NK-92 (cell line): Measurements from ENCODE around the gene AGTRAP.

Experiments used
- DNase-seq: peaks from one replicate; lab custom pipeline; 2025; ENCODE audit not compliant: unreplicated experiment; lab: John Stamatoyannopoulos, UW

AGTRAP gene

DNA sequence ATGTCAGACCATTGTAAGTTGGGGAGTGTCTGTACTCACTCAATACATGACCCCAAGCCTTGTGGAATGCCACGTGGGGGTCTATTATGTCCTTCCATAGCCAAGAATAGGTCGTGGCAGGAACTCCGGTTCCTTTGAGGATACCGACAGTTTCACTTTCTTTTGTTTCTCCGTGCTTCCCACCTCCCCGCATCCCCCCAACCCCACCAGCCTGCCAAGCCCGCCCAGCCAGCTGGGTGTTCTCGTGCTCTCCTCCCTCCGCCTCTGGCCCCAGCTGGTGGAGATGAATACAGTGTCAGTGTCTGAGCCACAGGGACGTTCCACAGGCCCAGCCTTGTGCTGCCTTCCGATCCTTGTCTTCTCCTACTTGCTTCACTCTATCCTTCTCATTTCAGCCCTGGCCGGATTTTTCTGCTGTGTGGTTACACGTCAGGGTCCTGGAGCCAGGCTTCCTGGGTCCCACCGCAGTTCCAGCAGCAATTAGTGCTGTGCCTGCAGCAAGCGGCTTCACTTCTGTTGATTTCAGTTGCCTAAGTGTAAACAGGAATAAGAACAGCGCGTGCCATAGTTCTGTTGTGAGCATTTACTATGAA lies 4.1 kb upstream of the AGTRAP start:
- no peak for DNase-seq

DNA sequence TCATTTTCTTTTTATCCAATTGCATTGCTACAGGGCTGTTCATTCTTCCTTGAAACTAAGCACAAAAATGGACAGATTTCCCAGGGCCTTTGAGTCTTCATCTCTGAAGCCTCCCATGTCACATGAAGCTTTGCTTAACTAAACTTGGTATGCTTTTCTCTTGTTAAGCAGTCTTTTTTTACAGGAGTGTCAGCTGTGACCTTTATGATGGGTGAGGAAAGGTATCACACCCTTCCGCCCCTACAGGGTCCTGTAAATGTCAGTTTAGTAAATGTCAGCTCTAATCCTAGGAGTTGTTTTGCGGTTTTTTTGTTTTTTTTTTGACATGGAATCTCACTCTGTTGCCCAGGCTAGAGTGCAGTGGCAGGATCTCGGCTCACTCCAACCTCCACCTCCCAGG lies 2.6 kb upstream of the AGTRAP start:
- DNase-seq = no peak

DNA sequence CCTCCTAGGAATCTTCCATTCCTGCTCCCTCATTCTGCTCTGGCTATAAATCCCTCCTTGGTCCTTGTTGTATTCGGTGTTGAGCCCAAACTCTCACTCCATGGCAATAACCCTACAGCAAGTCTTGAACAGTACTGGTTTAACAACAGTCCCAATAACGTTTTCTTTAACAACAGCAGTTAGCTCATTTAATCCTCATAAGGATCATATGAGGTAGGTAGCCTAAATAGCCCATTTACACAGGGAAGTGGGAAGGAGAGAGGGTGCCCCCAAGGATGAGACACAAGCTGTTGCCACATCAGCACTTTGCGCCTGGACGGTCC lies 444 bp upstream of the AGTRAP start:
- DNase-seq = no peak

DNA sequence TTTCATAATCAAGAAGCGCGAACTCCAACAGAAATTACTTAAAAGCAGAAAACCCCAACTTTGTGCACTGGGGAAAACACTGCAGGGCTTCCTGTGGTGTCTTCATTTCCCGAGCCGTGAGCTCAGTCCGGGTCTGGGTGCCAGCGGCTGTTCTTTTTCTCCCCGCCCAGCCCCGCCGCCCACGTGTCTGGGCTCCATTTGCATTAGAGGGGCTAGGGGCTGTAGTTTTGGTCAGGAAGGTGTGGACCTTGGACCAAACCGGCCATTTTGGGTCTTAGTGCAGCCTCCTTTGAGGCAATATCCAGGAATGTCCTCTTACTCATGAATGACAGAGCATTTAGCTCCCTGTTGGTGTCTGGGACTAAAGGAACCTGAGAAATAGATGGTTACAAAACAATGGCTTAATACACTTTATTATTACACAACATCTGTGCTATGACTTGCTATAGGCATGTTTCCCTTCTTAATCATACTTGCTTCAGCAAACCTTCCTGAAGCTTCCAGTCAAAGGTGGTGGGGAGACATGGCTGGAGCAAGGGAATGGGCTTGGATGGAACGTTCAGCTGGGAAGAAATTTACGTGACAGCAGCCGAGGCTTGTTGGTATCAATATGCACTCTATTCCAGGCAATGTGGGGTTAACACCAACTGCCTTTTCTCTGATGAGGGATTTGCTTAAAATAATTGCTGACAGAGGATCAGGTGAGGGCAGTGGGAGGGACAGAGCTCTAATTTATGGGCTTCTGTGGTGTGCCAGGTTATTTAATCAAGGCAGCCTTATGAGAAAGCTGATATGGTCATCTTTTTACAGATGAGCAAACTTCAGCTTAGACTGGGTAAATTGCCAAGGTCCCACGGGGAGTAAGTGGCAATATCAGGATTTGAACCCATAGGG lies 1.1 kb downstream of the AGTRAP start:
- DNase-seq = no peak

DNA sequence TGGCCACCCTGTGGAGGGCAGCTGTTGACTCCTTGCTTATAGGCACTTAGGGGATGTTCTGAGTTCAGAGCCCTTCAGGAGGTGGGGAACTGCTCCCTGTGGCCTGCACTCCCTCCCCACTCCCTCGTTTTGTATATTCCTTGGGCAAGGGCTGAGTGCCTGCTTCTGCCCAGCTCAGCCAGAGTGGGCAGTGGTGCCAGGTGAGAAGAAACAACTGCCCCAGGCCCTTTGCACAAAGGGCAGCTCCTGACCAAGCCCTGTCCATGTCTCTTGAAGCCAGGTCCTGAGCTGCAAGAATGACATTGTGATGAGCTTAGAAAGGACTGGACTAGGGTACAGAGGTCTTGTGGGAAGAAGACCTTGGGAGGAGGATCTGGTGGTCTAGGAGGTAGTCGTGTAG lies 2.2 kb downstream of the AGTRAP start:
- no peak for DNase-seq

DNA sequence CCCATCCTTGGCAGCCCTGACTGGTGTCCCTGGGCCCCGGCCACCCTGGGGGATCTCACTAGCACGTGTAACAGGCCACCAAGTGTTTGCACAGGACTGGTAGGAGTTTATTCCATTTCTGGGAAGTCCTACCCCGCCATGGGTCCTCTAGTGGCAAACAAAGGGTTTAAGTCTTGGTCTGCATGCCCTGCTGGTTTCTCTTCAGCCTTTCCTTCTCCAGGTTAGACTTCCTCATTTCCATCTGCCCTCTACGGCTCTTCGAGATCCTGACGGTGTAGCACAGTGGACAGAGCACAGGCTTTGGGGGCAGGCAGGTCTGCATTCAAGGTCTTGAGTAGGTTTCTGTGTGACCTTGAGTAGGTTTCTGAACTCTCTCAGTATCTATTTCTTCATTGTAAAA lies 2.8 kb downstream of the AGTRAP start:
- no peak for DNase-seq

DNA sequence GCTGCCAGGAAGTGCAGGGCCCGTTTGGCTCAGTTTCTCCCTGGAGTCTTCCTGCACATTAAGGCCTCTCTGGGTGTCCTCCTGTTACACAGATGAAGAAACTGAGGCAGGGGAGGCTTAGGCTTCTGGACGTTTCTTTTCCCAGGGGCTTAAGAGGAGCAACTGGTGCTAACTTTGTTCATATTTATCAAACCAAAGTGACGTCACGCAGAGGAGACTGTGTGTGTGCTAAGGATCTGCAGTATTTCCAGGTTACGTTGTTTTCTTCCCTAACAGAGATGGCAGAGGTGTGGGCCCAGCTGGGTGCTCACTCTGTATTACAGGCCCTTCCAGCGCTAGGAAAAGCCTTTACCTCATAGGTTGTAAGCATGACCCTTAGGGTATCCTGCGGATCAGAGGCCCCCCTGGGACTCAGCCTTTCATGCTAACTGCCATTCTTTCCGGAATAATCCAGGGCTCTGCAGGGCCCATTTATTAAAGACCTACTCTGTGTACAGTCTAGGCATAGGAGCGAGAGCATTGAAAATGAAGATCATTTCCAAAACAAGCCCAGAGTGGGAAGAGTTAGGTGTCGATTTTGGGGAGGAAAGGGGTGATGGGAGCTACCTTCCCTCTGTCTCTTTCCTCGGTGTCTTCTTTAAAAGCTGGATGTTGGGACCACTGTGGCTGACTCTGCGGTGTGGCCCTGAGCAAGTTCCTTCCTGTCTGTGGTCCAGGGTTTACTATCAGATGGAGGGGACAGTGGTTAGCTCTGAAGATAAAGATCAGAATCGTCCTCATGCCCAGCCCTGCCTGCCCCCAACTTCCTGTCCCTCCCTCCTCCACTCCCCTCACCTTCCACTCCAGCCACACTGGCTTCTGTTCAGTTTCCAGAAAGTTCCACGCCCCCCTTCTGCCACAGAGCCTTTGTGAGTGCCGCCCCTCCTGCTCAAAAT lies 4.6 kb downstream of the AGTRAP start:
- no peak for DNase-seq

DNA sequence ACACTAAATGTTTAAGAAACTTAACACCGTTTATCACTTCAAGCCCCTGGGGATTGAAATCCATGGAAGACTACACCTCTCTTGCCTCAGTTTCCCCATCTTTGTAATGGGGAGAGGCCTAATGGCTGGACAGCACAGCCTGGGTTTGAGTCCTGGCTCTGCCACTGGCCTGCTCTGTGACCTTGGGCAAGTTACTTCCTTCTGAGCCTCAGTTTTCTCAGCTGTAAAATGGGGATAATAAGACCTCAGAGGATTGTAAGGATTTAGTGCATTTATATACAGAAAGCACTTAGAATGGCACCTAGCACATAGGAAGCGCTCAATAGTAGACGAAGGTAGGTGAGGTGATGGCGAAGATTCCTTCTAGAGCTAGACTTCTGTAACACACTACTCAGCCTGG lies 5.5 kb downstream of the AGTRAP start:
- DNase-seq = no peak

DNA sequence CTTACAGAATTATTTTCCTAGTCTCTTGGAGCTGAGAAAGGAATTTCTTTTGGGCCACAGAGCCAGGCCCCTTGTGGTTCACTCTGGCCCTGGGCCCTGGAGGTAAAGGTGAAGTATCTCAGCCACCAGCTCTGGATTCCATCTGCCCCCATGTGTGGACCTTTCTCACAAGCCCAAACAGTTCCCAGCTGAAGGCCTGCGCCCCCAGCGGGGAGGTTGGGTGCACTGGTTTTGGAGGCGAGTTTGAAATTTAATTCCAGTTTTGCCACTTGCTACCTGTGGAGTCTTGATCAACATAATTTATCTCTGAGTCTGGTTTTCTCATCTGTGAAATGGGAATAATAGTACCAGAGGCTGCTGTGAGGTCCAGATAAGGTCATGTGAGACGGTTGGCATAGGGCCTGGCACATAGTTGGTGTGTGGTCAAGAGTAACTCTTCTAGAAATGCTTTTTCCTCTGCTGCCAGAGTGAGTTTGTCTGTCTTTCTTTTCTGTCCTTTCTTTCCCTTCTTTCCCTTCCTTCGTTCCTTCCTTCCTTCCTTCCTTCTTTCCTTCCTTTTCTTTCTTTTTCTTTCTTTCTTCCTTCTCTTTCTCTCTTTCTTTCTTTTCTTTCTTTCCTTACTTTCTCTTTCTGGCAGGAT lies 6.1 kb downstream of the AGTRAP start:
- DNase-seq = no peak

DNA sequence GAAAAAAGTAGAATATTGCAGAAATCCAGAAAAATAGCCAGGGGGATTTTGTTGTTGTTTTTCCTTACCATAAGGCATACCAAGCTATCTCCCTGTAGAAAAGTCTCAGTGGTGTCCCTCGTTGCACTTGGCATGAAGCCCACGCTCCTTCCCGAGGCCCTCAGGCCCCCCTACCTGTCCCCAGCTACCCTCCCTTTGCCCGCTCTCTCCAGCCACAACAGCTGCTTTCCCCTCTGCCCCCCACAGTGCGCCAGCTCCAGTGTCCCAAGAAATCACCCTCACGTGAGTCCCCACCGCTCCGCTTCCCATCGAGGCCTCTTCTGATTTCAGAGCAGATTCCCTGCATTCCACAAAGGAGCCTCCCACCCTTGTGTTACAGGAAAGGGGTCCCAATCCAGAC lies 8.4 kb downstream of the AGTRAP start:
- no peak for DNase-seq

DNA sequence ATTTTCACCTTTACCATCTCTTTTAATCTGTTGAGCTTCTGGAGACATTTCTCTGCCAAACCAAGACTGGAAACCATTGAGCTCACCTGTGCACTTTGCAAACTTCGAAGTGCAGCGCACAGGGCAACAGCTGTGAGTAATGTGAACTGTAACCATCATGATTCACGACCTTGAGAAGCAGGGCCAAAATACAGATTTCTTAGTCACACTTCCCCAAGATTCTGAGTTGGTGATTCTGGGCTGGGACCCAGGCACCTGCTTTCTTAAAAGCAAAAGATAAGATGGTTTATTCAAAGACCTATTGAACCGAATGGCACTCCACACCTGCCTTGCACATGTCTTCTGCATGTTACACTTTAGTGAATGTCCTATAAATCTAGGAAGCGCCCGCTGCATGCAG lies 10.2 kb downstream of the AGTRAP start:
- no peak for DNase-seq

DNA sequence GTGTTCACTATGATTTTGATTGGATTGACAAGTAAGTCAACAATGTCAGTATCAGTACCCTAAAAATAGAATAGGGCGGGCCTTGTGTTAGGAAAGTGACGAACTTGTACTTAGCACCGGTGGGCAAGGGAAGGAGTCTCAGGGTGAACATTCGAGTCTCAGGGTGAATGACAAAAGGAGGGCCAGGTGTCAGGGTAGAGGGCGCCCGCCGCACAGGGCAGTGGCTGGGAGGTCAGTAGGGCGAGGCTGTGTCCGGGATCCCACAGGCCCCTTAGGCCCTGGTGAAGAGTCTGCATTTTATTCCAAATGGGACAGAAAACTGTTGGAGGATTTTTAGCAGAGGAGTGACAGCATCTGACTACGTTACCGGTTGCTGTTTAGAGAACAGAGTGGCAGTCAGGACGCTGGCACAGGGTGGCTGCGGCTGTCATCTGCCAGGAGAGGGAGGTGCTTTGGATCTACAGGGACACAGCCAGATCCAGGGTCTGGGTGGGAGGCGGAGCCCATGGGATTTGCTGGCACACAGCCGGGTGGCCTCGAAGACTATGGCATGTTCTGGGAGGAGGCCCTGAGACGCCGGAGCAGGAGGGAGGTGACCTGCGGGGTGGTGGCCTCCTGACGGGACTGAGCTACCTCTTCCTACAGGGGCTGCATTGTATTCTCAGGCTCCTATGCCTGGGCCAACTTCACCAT lies 11.0 kb downstream of the AGTRAP start:
- no peak for DNase-seq

DNA sequence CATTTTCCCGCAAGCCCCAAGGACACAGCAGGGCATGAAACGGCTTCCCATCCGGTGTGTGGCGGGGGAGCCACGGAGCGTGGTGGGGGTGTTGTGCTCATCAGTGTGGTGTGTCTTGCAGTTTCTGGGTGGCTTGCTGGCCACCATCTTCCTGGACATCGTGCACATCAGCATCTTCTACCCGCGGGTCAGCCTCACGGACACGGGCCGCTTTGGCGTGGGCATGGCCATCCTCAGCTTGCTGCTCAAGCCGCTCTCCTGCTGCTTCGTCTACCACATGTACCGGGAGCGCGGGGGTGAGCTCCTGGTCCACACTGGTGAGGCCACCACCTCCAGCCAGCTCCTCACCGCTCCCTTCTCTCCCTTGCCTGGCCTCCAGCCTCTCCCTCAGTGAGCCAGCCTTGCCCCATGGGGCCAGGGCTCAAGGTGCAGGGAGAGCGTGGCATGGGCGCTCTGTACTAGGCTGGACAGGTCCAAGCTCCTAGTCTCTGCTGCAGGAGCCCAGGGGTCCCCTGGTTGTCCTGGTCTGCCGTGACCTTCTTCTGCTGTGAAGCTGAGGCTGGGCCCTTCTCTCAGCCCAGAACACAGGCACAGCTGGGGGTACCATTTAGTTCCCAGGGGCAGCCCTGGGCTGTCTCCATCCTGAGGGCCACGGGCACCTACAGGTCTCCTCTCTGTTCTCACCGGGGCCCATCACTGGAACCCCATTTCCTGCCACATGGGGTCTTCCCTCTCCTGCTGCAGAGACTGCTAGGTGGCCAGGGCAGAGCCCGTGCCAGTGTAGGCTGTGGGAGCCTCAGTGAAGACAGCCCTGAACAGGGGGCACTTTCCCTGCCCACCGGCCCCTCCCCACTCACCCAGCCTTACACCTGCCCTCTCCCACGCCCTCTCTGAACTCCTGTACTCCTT lies 12.6 kb downstream of the AGTRAP start:
- DNase-seq = no peak

DNA sequence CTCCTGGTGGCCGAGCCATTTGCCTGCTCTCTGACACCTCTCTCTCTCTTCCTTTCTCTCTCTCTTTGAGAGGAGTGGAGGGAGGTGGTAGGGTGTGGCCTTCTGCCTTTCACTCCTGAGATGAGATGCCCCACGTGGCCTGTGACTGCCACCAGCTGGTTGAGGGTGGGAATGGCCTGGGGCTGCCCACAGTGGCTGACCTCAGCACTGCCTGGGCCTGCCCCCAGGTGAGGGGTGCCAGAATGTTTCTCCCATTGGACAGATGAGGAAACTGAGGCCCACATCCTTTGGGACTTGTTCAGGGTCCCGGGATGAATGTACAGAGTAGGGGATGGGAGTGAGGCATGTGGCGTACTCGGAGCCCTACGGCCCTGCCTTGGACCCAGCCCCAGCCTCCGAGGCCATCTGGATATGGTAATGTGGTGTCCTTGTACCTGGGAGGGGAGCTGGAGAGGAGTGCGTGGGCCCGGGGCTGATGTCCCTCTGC lies 13.3 kb downstream of the AGTRAP start:
- no peak for DNase-seq

DNA sequence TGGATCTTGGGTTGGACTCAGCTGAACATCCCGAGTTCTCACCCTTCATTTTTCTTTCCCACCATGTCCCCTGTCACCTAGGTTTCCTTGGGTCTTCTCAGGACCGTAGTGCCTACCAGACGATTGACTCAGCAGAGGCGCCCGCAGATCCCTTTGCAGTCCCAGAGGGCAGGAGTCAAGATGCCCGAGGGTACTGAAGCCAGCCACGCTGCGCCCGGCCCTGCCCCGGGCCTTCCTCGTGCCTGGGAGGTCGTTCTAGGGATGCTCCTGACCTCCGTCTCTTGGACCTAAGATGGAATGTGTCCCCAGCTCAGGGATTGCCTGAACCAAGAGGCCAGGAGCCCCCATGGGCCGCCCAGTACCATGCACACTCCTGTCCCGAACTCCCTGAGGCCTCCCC lies 14.1 kb downstream of the AGTRAP start:
- DNase-seq = no peak

DNA sequence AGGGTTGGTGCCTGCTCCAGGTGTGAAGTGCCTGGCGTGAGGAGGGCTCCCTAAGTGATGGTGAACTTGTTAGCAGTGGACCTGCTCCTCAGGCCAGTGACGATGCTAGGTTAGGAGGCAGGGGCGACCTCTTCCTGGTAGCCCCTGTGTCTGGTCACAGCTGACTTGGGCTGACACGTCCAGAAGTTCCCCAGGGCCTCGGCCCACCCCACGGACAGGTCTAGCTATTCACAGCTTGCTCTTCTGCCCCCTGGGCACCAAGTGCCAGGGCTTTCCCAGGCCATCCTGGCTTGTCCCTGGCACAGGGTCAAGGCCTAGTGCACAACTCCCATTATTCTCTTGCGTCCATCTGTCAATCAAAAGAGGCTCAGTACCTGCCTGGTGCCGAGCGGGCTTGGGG lies 15.2 kb downstream of the AGTRAP start:
- no peak for DNase-seq

DNA sequence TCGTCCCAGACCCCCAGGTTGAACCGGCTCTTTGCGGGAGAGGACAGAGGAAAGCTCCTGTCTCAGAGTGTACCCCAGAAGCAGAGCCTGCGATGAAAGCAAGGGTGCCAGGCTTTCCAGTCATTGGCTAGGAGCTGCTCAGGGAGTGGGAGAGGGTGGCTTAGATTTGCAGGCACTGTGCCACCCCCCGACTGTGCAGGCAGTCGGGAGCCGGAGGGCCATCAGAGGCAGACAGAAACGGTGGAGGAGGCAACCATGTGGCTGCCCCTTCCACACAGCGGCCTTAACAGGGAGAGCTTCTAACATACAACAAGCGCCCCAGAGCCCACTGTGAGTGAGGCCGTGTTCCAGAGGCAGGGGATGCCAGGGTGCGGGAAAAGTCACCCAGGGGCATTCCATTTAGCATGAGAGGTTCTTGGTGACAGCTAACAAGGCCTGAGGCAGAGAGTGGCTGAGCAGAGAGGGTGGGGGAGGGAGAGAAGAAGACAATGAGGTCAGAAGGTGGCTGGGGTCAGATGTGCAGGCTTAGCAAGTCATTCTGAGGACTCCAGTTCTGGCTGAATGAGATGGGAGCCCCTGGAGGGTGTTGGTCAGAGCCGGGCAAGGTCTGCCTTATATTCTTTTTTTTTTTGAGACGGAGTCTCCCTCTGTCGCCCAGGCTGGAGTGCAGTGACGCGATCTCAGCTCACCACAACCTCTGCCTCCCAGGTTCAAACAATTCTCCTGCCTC lies 16.6 kb downstream of the AGTRAP start:
- no peak for DNase-seq

DNA sequence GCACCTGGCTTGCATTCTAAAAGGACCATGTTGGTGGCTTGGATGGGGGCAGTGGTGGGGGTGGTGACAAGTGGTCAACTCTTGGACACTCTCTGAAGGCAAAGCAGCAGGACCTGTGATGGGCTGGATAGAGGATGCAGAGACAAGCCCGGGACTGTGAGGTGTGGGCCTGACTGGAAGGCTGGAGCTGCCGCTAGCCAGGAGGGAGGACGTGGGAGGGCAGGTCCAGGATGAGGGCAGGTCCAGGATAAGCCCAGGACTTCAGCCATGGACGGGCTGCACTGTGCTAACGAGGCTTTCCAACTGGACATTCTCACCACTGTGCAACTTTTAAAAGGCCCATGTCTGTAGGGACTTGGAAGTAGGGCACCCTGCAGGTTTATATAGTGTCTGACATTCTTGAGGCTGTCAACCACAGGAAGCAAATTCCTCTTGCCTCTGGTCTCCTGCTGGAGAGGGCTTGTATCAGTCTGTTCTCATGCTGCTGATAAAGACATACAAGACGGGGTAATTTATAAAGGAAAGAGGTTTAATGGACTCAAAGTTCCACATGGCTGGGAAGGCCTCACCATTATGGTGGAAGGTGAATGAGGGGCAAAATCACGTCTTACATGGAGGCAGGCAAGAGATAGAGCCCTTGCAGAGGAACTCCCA lies 17.7 kb downstream of the AGTRAP start:
- no peak for DNase-seq
